Measurements from ENCODE around the gene PXK. TPM values are rescaled to one million over a fixed set of nuclear protein-coding genes. Genes with fewer than 3 reads are reported as not detected.

PXK gene
- total and polyA plus RNA-seq, 2 donors from 2014 or later = 21.6 to 24.8 TPM

GRCh38 chr3:58474348-58474911, 141.7 kb downstream of the PXK start:
- TF ChIP-seq CTCF (IDR thresholded peaks at IDR 0.05; ENCODE audit: borderline replicate concordance, extremely low read depth, insufficient read depth) = no peak
- H3K4me1 ChIP-seq (ENCODE audit: control insufficient read depth in 2 of 3, insufficient read depth in 2 of 3, low read depth in 1 of 3, low read length in 3 of 3) = peaks cover 0 to 17% (median 10%) of the 10 kb centered on the region in 3 donors
- no peak overlapping the region for H3K9ac ChIP-seq (ENCODE audit: low read length in 3 of 3)
- FAIRE-seq (no peak), DNase-seq (no peak)
- no peaks in the 10 kb centered on the region for H3K9me3 ChIP-seq (ENCODE audit: control insufficient read depth in 2 of 3, insufficient read depth in 1 of 3, low read length in 3 of 3)
- no peak overlapping the region for H3K27ac ChIP-seq (ENCODE audit: low read depth in 2 of 2, low read length in 2 of 2)
- intact Hi-C loops (cut with DNase I) = no loop called here
- no peaks in the 10 kb centered on the region for H3K36me3 ChIP-seq (ENCODE audit: control insufficient read depth in 2 of 3, insufficient read depth in 3 of 3, low read length in 3 of 3)
- H3K4me3 ChIP-seq (ENCODE audit: low read length in 3 of 3) = no peak overlapping the region
- H3K27me3 ChIP-seq (ENCODE audit: control insufficient read depth, insufficient read depth, low read length) = no peaks in the 10 kb centered on the region

- no peak for FAIRE-seq
- intact Hi-C loops (cut with DNase I) = no loop called here
These were observed 142.4 kb downstream of the PXK start for GRCh38 chr3:58474967-58475578.

More at GRCh38 chr3:58474967-58475578, 142.4 kb downstream of the PXK start:
- Histone ChIP-seq H3K27me3 (ENCODE audit: control insufficient read depth, insufficient read depth, low read length) (no peaks in the 10 kb centered on the region), H3K27ac (ENCODE audit: low read depth in 2 of 2, low read length in 2 of 2) (no peak overlapping the region), H3K4me1 (ENCODE audit: control insufficient read depth in 2 of 3, insufficient read depth in 2 of 3, low read depth in 1 of 3, low read length in 3 of 3) (peaks cover 0 to 17% (median 10%) of the 10 kb centered on the region in 3 donors), H3K9me3 (ENCODE audit: control insufficient read depth in 2 of 3, insufficient read depth in 1 of 3, low read length in 3 of 3) (no peaks in the 10 kb centered on the region), H3K4me3 (ENCODE audit: low read length in 3 of 3) (no peak overlapping the region), H3K9ac (ENCODE audit: low read length in 3 of 3) (no peak overlapping the region), H3K36me3 (ENCODE audit: control insufficient read depth in 2 of 3, insufficient read depth in 3 of 3, low read length in 3 of 3) (no peaks in the 10 kb centered on the region)
- TF ChIP-seq CTCF (IDR thresholded peaks at IDR 0.05; ENCODE audit: borderline replicate concordance, extremely low read depth, insufficient read depth) = no peak
- no peak for DNase-seq

Other genes starting within 250 kb of the PXK start
- 24.9 TPM for gene DNASE1L3, start 121.9 kb upstream of the PXK start, total RNA-seq
- 27.5 TPM for gene DNASE1L3, start 121.9 kb upstream of the PXK start, polyA plus RNA-seq (ENCODE audit: insufficient read depth, low read depth, low replicate concordance)
- 10.2 TPM for gene ABHD6, start 95.1 kb upstream of the PXK start, total RNA-seq
- 21.4 TPM for gene ABHD6, start 95.1 kb upstream of the PXK start, polyA plus RNA-seq (ENCODE audit: insufficient read depth, low read depth, low replicate concordance)
- gene RPP14, start 26.6 kb upstream of the PXK start, total RNA-seq = 14.9 TPM
- gene RPP14, start 26.6 kb upstream of the PXK start, polyA plus RNA-seq (ENCODE audit: insufficient read depth, low read depth, low replicate concordance) = 12.0 TPM
- 7.8 TPM for gene HTD2, start 26.4 kb upstream of the PXK start, total RNA-seq
- gene HTD2, start 26.4 kb upstream of the PXK start, polyA plus RNA-seq (ENCODE audit: insufficient read depth, low read depth, low replicate concordance) = 6.4 TPM
- gene PDHB, start 100.9 kb downstream of the PXK start, total RNA-seq = 71.7 TPM
- gene PDHB, start 100.9 kb downstream of the PXK start, polyA plus RNA-seq (ENCODE audit: insufficient read depth, low read depth, low replicate concordance) = 138 TPM
- gene KCTD6, start 159.2 kb downstream of the PXK start, total RNA-seq = 19.0 TPM
- 24.5 TPM for gene KCTD6, start 159.2 kb downstream of the PXK start, polyA plus RNA-seq (ENCODE audit: insufficient read depth, low read depth, low replicate concordance)
- gene ACOX2, start 204.3 kb downstream of the PXK start, total RNA-seq = 18.6 TPM
- 85.5 TPM for gene ACOX2, start 204.3 kb downstream of the PXK start, polyA plus RNA-seq (ENCODE audit: insufficient read depth, low read depth, low replicate concordance)
- 180 TPM for gene FAM107A, start 244.5 kb downstream of the PXK start, total RNA-seq
- gene FAM107A, start 244.5 kb downstream of the PXK start, polyA plus RNA-seq (ENCODE audit: insufficient read depth, low read depth, low replicate concordance) = 52.5 TPM

Measured in kidney (tissue), 14 donors.